ENCODE data around the gene TYW5. TPM values are rescaled to one million over a fixed set of nuclear protein-coding genes. Genes with fewer than 3 reads are reported as not detected.

TYW5 gene
- total and polyA plus RNA-seq, 2 of the 13 experiments (the other 11 are each of a cell fraction or from before 2014, with no cell fraction given) = 8.3 to 14.6 TPM

DNA sequence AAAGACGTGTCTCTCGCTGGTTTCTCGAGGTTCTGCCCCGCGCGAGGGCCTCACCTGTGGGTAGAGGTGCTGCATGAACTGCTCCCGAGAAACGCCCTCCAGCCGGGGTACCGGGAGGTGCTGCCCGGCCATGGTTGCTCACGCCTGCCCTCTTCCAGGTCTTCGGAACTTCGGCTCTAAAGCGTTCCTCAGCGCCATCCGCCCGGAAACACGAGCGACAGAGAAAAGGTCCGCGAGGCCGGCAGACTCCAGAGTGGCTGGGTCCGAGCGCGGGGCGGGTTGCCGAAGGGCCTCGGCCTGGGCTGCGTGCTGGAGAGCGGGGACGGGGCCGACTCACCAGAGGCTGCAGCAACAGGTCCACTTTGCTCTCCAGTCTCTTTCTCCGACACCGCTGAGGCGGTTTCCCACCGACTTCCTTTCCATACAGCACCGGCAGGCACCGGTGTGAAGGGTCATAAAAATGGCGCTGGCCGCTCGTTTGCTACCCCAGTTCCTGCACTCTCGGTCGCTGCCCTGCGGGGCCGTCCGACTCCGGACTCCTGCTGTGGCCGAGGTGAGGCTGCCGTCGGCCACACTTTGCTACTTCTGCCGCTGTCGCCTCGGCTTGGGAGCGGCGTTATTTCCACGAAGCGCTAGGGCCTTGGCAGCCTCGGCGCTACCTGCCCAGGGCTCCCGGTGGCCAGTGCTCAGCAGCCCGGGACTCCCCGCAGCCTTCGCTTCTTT, at the start of gene TYW5, which contains the start of gene MAIP1 (continued):
- TF ChIP-seq, protein P1, sequence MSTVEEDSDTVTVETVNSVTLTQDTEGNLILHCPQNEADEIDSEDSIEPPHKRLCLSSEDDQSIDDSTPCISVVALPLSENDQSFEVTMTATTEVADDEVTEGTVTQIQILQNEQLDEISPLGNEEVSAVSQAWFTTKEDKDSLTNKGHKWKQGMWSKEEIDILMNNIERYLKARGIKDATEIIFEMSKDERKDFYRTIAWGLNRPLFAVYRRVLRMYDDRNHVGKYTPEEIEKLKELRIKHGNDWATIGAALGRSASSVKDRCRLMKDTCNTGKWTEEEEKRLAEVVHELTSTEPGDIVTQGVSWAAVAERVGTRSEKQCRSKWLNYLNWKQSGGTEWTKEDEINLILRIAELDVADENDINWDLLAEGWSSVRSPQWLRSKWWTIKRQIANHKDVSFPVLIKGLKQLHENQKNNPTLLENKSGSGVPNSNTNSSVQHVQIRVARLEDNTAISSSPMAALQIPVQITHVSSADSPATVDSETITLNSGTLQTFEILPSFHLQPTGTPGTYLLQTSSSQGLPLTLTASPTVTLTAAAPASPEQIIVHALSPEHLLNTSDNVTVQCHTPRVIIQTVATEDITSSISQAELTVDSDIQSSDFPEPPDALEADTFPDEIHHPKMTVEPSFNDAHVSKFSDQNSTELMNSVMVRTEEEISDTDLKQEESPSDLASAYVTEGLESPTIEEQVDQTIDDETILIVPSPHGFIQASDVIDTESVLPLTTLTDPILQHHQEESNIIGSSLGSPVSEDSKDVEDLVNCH (CRISPR knock-in tag; IDR thresholded peaks at IDR 0.05) = peak; percentile 55; the same call in 1 of the 2 replicates
- TF ChIP-seq, protein P2, sequence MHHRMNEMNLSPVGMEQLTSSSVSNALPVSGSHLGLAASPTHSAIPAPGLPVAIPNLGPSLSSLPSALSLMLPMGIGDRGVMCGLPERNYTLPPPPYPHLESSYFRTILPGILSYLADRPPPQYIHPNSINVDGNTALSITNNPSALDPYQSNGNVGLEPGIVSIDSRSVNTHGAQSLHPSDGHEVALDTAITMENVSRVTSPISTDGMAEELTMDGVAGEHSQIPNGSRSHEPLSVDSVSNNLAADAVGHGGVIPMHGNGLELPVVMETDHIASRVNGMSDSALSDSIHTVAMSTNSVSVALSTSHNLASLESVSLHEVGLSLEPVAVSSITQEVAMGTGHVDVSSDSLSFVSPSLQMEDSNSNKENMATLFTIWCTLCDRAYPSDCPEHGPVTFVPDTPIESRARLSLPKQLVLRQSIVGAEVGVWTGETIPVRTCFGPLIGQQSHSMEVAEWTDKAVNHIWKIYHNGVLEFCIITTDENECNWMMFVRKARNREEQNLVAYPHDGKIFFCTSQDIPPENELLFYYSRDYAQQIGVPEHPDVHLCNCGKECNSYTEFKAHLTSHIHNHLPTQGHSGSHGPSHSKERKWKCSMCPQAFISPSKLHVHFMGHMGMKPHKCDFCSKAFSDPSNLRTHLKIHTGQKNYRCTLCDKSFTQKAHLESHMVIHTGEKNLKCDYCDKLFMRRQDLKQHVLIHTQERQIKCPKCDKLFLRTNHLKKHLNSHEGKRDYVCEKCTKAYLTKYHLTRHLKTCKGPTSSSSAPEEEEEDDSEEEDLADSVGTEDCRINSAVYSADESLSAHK (CRISPR knock-in tag; IDR thresholded peaks at IDR 0.05; ENCODE audit: borderline replicate concordance) = no peak; the same call in 1 of the 2 replicates
- TF ChIP-seq, protein P3, sequence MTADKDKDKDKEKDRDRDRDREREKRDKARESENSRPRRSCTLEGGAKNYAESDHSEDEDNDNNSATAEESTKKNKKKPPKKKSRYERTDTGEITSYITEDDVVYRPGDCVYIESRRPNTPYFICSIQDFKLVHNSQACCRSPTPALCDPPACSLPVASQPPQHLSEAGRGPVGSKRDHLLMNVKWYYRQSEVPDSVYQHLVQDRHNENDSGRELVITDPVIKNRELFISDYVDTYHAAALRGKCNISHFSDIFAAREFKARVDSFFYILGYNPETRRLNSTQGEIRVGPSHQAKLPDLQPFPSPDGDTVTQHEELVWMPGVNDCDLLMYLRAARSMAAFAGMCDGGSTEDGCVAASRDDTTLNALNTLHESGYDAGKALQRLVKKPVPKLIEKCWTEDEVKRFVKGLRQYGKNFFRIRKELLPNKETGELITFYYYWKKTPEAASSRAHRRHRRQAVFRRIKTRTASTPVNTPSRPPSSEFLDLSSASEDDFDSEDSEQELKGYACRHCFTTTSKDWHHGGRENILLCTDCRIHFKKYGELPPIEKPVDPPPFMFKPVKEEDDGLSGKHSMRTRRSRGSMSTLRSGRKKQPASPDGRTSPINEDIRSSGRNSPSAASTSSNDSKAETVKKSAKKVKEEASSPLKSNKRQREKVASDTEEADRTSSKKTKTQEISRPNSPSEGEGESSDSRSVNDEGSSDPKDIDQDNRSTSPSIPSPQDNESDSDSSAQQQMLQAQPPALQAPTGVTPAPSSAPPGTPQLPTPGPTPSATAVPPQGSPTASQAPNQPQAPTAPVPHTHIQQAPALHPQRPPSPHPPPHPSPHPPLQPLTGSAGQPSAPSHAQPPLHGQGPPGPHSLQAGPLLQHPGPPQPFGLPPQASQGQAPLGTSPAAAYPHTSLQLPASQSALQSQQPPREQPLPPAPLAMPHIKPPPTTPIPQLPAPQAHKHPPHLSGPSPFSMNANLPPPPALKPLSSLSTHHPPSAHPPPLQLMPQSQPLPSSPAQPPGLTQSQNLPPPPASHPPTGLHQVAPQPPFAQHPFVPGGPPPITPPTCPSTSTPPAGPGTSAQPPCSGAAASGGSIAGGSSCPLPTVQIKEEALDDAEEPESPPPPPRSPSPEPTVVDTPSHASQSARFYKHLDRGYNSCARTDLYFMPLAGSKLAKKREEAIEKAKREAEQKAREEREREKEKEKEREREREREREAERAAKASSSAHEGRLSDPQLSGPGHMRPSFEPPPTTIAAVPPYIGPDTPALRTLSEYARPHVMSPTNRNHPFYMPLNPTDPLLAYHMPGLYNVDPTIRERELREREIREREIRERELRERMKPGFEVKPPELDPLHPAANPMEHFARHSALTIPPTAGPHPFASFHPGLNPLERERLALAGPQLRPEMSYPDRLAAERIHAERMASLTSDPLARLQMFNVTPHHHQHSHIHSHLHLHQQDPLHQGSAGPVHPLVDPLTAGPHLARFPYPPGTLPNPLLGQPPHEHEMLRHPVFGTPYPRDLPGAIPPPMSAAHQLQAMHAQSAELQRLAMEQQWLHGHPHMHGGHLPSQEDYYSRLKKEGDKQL (CRISPR knock-in tag; IDR thresholded peaks at IDR 0.05; ENCODE audit: low read depth) = peak; percentile 72; the same call in 1 of the 2 replicates
- TF ChIP-seq, protein P4, sequence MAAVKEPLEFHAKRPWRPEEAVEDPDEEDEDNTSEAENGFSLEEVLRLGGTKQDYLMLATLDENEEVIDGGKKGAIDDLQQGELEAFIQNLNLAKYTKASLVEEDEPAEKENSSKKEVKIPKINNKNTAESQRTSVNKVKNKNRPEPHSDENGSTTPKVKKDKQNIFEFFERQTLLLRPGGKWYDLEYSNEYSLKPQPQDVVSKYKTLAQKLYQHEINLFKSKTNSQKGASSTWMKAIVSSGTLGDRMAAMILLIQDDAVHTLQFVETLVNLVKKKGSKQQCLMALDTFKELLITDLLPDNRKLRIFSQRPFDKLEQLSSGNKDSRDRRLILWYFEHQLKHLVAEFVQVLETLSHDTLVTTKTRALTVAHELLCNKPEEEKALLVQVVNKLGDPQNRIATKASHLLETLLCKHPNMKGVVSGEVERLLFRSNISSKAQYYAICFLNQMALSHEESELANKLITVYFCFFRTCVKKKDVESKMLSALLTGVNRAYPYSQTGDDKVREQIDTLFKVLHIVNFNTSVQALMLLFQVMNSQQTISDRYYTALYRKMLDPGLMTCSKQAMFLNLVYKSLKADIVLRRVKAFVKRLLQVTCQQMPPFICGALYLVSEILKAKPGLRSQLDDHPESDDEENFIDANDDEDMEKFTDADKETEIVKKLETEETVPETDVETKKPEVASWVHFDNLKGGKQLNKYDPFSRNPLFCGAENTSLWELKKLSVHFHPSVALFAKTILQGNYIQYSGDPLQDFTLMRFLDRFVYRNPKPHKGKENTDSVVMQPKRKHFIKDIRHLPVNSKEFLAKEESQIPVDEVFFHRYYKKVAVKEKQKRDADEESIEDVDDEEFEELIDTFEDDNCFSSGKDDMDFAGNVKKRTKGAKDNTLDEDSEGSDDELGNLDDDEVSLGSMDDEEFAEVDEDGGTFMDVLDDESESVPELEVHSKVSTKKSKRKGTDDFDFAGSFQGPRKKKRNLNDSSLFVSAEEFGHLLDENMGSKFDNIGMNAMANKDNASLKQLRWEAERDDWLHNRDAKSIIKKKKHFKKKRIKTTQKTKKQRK (IDR thresholded peaks at IDR 0.05; ENCODE audit: low read length) = no peak
- TF ChIP-seq, protein P5, sequence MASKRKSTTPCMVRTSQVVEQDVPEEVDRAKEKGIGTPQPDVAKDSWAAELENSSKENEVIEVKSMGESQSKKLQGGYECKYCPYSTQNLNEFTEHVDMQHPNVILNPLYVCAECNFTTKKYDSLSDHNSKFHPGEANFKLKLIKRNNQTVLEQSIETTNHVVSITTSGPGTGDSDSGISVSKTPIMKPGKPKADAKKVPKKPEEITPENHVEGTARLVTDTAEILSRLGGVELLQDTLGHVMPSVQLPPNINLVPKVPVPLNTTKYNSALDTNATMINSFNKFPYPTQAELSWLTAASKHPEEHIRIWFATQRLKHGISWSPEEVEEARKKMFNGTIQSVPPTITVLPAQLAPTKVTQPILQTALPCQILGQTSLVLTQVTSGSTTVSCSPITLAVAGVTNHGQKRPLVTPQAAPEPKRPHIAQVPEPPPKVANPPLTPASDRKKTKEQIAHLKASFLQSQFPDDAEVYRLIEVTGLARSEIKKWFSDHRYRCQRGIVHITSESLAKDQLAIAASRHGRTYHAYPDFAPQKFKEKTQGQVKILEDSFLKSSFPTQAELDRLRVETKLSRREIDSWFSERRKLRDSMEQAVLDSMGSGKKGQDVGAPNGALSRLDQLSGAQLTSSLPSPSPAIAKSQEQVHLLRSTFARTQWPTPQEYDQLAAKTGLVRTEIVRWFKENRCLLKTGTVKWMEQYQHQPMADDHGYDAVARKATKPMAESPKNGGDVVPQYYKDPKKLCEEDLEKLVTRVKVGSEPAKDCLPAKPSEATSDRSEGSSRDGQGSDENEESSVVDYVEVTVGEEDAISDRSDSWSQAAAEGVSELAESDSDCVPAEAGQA (IDR thresholded peaks at IDR 0.05; ENCODE audit: low read depth) = no peak
- TF ChIP-seq, protein P5 (CRISPR knock-in tag; IDR thresholded peaks at IDR 0.05; ENCODE audit: borderline replicate concordance) = no peak
- TF ChIP-seq HDAC2 (CRISPR knock-in tag; IDR thresholded peaks at IDR 0.05) = peak; percentile 86
